ENCODE data around the gene FEM1B. TPM values are rescaled to one million over a fixed set of nuclear protein-coding genes. Genes with fewer than 3 reads are reported as not detected.

Gene FEM1B
- total and polyA plus RNA-seq, 2 donors (not counting 3 experiments of a cell fraction or from before 2014, with no cell fraction given) = 11.1 to 33.2 TPM

GRCh38 chr15:68274201-68274848, 3.2 kb upstream of the FEM1B start:
- ChIA-PET POLR2A (no interaction called here), CTCF (interaction anchor here (1.0 kb wide), 2 partner anchors 21 to 32 kb away, joined by 3 read pairs; no protein-coding TSS in a partner anchor)
- Histone ChIP-seq H3K9me1 (replicated peaks; ENCODE audit: control insufficient read depth, extremely low read depth, insufficient read depth, low read length) (no peaks in the 10 kb centered on the region), H3K4me1 (ENCODE audit: control insufficient read depth, extremely low read depth, insufficient read depth, low read length) (peaks cover 23% of the 10 kb centered on the region), H2AFZ (ENCODE audit: low read depth, low read length) (no peak overlapping the region), H3K4me2 (ENCODE audit: insufficient read depth, low read length) (no peak overlapping the region), H3K36me3 (ENCODE audit: control insufficient read depth in 2 of 2, extremely low read depth in 1 of 2, insufficient read depth in 2 of 2, low read length in 2 of 2) (no peaks in the 10 kb centered on the region), H3K4me3 (replicated peaks in 1 of 3; ENCODE audit: insufficient read depth in 1 of 3, low read depth in 1 of 3, low read length in 3 of 3) (no peak overlapping the region), H3K9me3 (replicated peaks; ENCODE audit: control insufficient read depth, insufficient read depth, low read length) (no peaks in the 10 kb centered on the region), H4K20me1 (replicated peaks; ENCODE audit: control insufficient read depth, extremely low read depth, insufficient read depth, low read length) (peaks cover 2% of the 10 kb centered on the region), H3K27me3 (ENCODE audit: control insufficient read depth in 2 of 2, insufficient read depth in 2 of 2, low read length in 2 of 2) (no peaks in the 10 kb centered on the region), H3K79me2 (ENCODE audit: control insufficient read depth, insufficient read depth, low read length) (peaks cover 11% of the 10 kb centered on the region), H3K27ac (ENCODE audit: insufficient read depth, low read depth, low read length) (no peak overlapping the region), H3K9ac (replicated peaks; ENCODE audit: extremely low read depth, insufficient read depth, low read length) (no peak overlapping the region)
- intact Hi-C loops (cut with micrococcal nuclease) (no loop called here), dilution Hi-C loops (cut with MboI; ENCODE audit: extremely low pct_ligation_motif_present, low sequenced_read_pairs) (no loop called here)
- DNase-seq (ENCODE audit: low read depth, low spot score) (no peak), FAIRE-seq (no peak)
- no TSS peak for BruUV-seq (replicated peaks)
- no peak for TF ChIP-seq POLR2A (IDR thresholded peaks at IDR 0.05; ENCODE audit: low read depth, low read length)
- TF ChIP-seq MAX (IDR thresholded peaks at IDR 0.05; ENCODE audit: insufficient read depth, insufficient read length) = no peak
- TF ChIP-seq JUN (IDR thresholded peaks at IDR 0.05; ENCODE audit: borderline replicate concordance, insufficient read depth, insufficient read length, low read depth) = no peak
- no peak for TF ChIP-seq CTCF (IDR thresholded peaks at IDR 0.05; ENCODE audit: extremely low read depth in 1 of 2, insufficient read depth in 1 of 2, low read depth in 1 of 2, low read length in 2 of 2)
- TF ChIP-seq GATA2 (IDR thresholded peaks at IDR 0.05; ENCODE audit: insufficient read depth, insufficient read length, low read depth, low read length) = no peak
- no peak for TF ChIP-seq POLR2AphosphoS5 (IDR thresholded peaks at IDR 0.05; ENCODE audit: insufficient read depth, low read depth, low read length)
- TF ChIP-seq EZH2 (IDR thresholded peaks at IDR 0.05; ENCODE audit: borderline replicate concordance, low read depth, low read length, severe bottlenecking) = no peak
- no peak for TF ChIP-seq FOS (IDR thresholded peaks at IDR 0.05; ENCODE audit: borderline replicate concordance, insufficient read depth, low read length)
